GM12878 (cell line): ENCODE measurements around the gene ANAPC5. TPM values are rescaled to one million over a fixed set of nuclear protein-coding genes. Genes with fewer than 3 reads are reported as not detected.

Experiments
- ATAC-seq: fragments of 200-7000 bp; cut with Tn5 transposase; 3 replicates; pipeline ENCODE4 v1.9.1; 2020; ENCODE audit warnings: mild to moderate bottlenecking, moderate library complexity
- BruUV-seq: library from RNA; stranded (reverse); fragments of 400-500 nt; replicated peaks from 2 replicates; lab custom pipeline; 2021; lab: Mats Ljungman, UMichigan
- CTCF ChIA-PET: fragments of 300-600 bp; sonication (Branson Sonifier 250); formaldehyde crosslinking; extraction: SDS; loops from one replicate; lab custom pipeline; 2021; ENCODE audit warnings: inconsistent platforms; lab: Yijun Ruan, JAX
- POLR2A ChIA-PET: fragments of 350-600 bp; formaldehyde crosslinking; extraction: SDS; loops from one replicate; lab custom pipeline; 2021; ENCODE audit warnings: inconsistent platforms; lab: Charles Lee
- RAD21 ChIA-PET: fragments of 300-600 bp; sonication (Branson Sonifier 250); formaldehyde crosslinking; loops from one replicate; lab custom pipeline; 2023; ENCODE audit warnings: antibody characterized with exemption; ENCODE audit not compliant: unreplicated experiment; lab: Charles Lee
- SMC1A ChIA-PET: fragments of 300-600 bp; sonication (Branson Sonifier 250); formaldehyde crosslinking; loops from one replicate; lab custom pipeline; 2023; ENCODE audit not compliant: unreplicated experiment, uncharacterized antibody; lab: Charles Lee
- DNase-seq: peaks from one replicate; pipeline ENCODE4 v3.0.0-alpha.2; 2011; ENCODE audit warnings: low read depth, low spot score
- FAIRE-seq: peaks from 3 replicates; lab custom pipeline; 2011; peaks lifted over from hg19 to GRCh38; lab: Jason Lieb, UNC
- H2AFZ ChIP-seq: 2 replicates; pipeline ENCODE4 v1.6.0; 2011; ENCODE audit warnings: low read depth, low read length, control low read depth; ENCODE audit not compliant: control insufficient read depth
- H3K27ac ChIP-seq: 2 replicates; pipeline ENCODE4 v1.5.1; 2011; ENCODE audit warnings: control low read depth; ENCODE audit not compliant: control insufficient read depth, insufficient read depth
- H3K27me3 ChIP-seq, 2 experiments: replicated peaks in 1 of 2; 2 replicates each; pipeline versions ENCODE4 v1.6.0 to v1.6.1; 2011; ENCODE audit warnings: low read length in 1 of 2; ENCODE audit not compliant: control insufficient read depth in 2 of 2, insufficient read depth in 2 of 2
- H3K36me3 ChIP-seq, 2 experiments: 2 replicates each; pipeline ENCODE4 v1.5.1; 2011; ENCODE audit warnings: low read length in 1 of 2; ENCODE audit not compliant: control insufficient read depth in 2 of 2, insufficient read depth in 2 of 2
- H3K4me1 ChIP-seq: 2 replicates; pipeline ENCODE4 v1.6.1; 2011; ENCODE audit warnings: mild to moderate bottlenecking, low read length, moderate library complexity, mixed read lengths; ENCODE audit not compliant: control insufficient read depth, insufficient read depth
- H3K4me2 ChIP-seq: 2 replicates; pipeline ENCODE4 v1.6.0; 2011; ENCODE audit warnings: control low read depth; ENCODE audit not compliant: control insufficient read depth, insufficient read depth
- H3K4me3 ChIP-seq: fragments of 200-600 bp; sonication (generic); 2 replicates; pipeline ENCODE4 v1.5.1; 2016
- H3K79me2 ChIP-seq: 2 replicates; pipeline ENCODE4 v1.6.0; 2011; ENCODE audit warnings: low read length; ENCODE audit not compliant: control insufficient read depth, insufficient read depth
- H3K9ac ChIP-seq: 2 replicates; pipeline ENCODE4 v1.8.0; 2011; ENCODE audit warnings: low read length, control low read depth, mixed read lengths; ENCODE audit not compliant: control insufficient read depth, insufficient read depth
- H3K9me3 ChIP-seq: replicated peaks from 3 replicates; pipeline ENCODE4 v1.5.1; 2011; ENCODE audit warnings: mild to moderate bottlenecking, low read length; ENCODE audit not compliant: control insufficient read depth, insufficient read depth
- H4K20me1 ChIP-seq: 2 replicates; pipeline ENCODE4 v1.6.0; 2011; ENCODE audit not compliant: control insufficient read depth, insufficient read depth
- CBX3 ChIP-seq: fragments of 200-600 bp; sonication (generic); IDR thresholded peaks from 2 replicates; pipeline ENCODE4 v1.6.1; 2016; ENCODE audit warnings: low read depth, borderline replicate concordance
- CHD4 ChIP-seq: fragments of 200-600 bp; sonication (generic); IDR thresholded peaks from 2 replicates; pipeline ENCODE4 v1.6.1; 2016; ENCODE audit warnings: mild to moderate bottlenecking
- EED ChIP-seq: sonication (generic); IDR thresholded peaks from 2 replicates; pipeline ENCODE4 v1.6.1; 2016; ENCODE audit warnings: antibody characterized with exemption, low read depth
- EGR1 ChIP-seq, 2 experiments: IDR thresholded peaks; 1 replicate in 1 of 2; 2 replicates in 1 of 2; pipeline ENCODE4 v1.6.1; 2011 to 2012; ENCODE audit warnings: low read depth in 2 of 2, low read length in 2 of 2, borderline replicate concordance in 1 of 2, mild to moderate bottlenecking in 1 of 2, moderate library complexity in 1 of 2
- GATAD2B ChIP-seq: fragments of 450-650 bp; conservative IDR thresholded peaks from 2 replicates; pipeline ENCODE4 v1.6.1; 2017; ENCODE audit warnings: low read depth, mild to moderate bottlenecking, moderate library complexity
- HDAC2 ChIP-seq: fragments of 200-600 bp; sonication (generic); IDR thresholded peaks from 2 replicates; pipeline ENCODE4 v1.6.1; 2017
- POLR2A ChIP-seq: IDR thresholded peaks from 2 replicates; pipeline ENCODE4 v1.6.1; 2011; ENCODE audit warnings: low read depth, mild to moderate bottlenecking, low read length
- POLR2AphosphoS5 ChIP-seq: IDR thresholded peaks from 2 replicates; pipeline ENCODE4 v1.6.1; 2011; ENCODE audit warnings: mild to moderate bottlenecking, low read length, inconsistent platforms
- WGBS: methylation state at CpG from one replicate; pipeline ENCODE4 v1.1.6; 2016; ENCODE audit warnings: low lambda C conversion rate; ENCODE audit not compliant: insufficient replicate concordance, insufficient coverage; ENCODE audit errors: missing lambda C conversion rate; 5-methylcytosine and 5-hydroxymethylcytosine counted together
- in situ Hi-C: fragments of 300-500 bp; cut with MboI; formaldehyde crosslinking; loops from 9 replicates; pipeline ENCODE4 v1.14.3; 2018; ENCODE audit warnings: mixed read lengths
- intact Hi-C: fragments of 100-400 bp; cut with micrococcal nuclease; formaldehyde crosslinking; loops from one replicate; pipeline ENCODE4 v1.14.2; 2022; ENCODE audit not compliant: unreplicated experiment
- polyA plus RNA-seq, 11 experiments: library from polyadenylated mRNA; depleted of rRNA in 4 of 11; unstranded in 6 of 11; stranded (reverse) in 5 of 11; fragments of >200 nt; fragmentation: Nextera tagmentation in 4 of 11; fragmentation: Illumina TruSeq in 1 of 11; extraction: Ambion mirVana in 4 of 11; extraction: Trizol in 1 of 11; gene quantifications; 1 replicate in 1 of 11; 2 replicates in 10 of 11; pipeline versions ENCODE4 v1.2.1 to v1.2.3, GENCODE V29; 2011 to 2016; ENCODE audit warnings: inconsistent platforms in 2 of 11, missing spikeins in 2 of 11, low read depth in 1 of 11
- total RNA-seq, 4 experiments: library from RNA; depleted of rRNA in 3 of 4; stranded (reverse); fragments of >200 nt in 3 of 4; fragmentation: Illumina TruSeq in 1 of 4; extraction: Trizol in 1 of 4; gene quantifications; 2 replicates each; pipeline versions ENCODE4 v1.2.1 to v1.2.3, GENCODE V29; 2013 to 2021
- TF ChIP-seq, protein P1 (sequence below): fragments of 450-650 bp; IDR thresholded peaks from 2 replicates; pipeline ENCODE4 v1.6.1; 2017; ENCODE audit warnings: mild to moderate bottlenecking, low read depth, inconsistent platforms; ENCODE audit not compliant: poor library complexity, severe bottlenecking
- TF ChIP-seq, protein P2 (sequence below): IDR thresholded peaks from 2 replicates; pipeline ENCODE4 v1.6.1; 2011; ENCODE audit warnings: mild to moderate bottlenecking, low read depth, low read length, moderate library complexity; ENCODE audit not compliant: insufficient replicate concordance

The ANAPC5 gene
- total and polyA plus RNA-seq, 10 of the 15 experiments (the other 5 are each of a cell fraction or from before 2014, with no cell fraction given) = 102 to 227 (median 166) TPM

DNA sequence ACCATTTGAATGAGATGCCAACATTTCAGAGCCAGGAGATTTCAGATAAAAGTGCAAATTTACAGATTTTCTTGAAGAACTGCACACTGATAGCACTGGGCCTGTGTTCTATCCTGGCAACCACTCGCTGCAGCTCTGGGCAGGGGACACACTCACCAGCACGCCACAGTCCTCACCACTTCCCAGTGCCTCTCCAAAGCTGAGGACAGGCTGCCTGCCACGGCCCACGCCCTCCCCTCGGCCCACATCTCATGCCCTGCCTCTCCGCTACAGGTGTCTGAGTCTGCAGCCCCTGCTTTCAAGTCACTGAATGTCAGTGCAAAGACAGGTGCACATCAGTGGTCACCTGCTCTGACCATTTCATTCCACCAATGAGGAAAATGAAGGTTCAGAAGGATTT, 68.4 kb downstream of the ANAPC5 start:
- in situ Hi-C loops = no loop called here
- TF ChIP-seq GATAD2B (no peak), POLR2A (peak; percentile 40; the same call in 1 of the 2 replicates), EGR1 (IDR thresholded peaks at IDR 0.05; ENCODE audit: borderline replicate concordance in 1 of 2, low read depth in 2 of 2, low read length in 2 of 2) (no peak)
- Histone ChIP-seq H3K9me3 (no peaks in the 10 kb centered on the region), H3K4me1 (peaks cover 7% of the 10 kb centered on the region), H3K27ac (no peak overlapping the region), H3K36me3 (peaks cover 0 to 6% of the 10 kb centered on the region in 2 experiments), H3K4me2 (no peak overlapping the region), H2AFZ (no peak overlapping the region), H4K20me1 (no peaks in the 10 kb centered on the region), H3K9ac (no peak overlapping the region), H3K4me3 (no peak overlapping the region), H3K27me3 (no peaks in the 10 kb centered on the region), H3K79me2 (peaks cover 2% of the 10 kb centered on the region)
- POLR2A ChIA-PET = no interaction called here
- no TSS peak for BruUV-seq
- ATAC-seq (no peak), DNase-seq (no peak), FAIRE-seq (no peak)
- CTCF ChIA-PET = no interaction called here
- 98% methylated on average over 6 of the region's 6 CpGs for WGBS
- intact Hi-C loops = no loop called here
- SMC1A ChIA-PET = no interaction called here
- RAD21 ChIA-PET = no interaction called here

- ChIA-PET SMC1A (no interaction called here), POLR2A (no interaction called here), RAD21 (no interaction called here), CTCF (no interaction called here)
- H3K27me3 ChIP-seq = no peaks in the 10 kb centered on the region
- FAIRE-seq = no peak
- peaks cover 4% of the 10 kb centered on the region for H3K4me1 ChIP-seq
- no peak overlapping the region for H2AFZ ChIP-seq
- BruUV-seq = no TSS peak
- no peak overlapping the region for H3K9ac ChIP-seq
- DNase-seq = no peak
- H3K4me3 ChIP-seq = no peak overlapping the region
- in situ Hi-C loops = no loop called here
- intact Hi-C loops = no loop called here
- 76% methylated on average over 5 of the region's 5 CpGs for WGBS
- peaks cover 2% of the 10 kb centered on the region for H3K79me2 ChIP-seq
- H3K27ac ChIP-seq = no peak overlapping the region
- TF ChIP-seq POLR2AphosphoS5 (no peak), CHD4 (no peak), HDAC2 (no peak), EED (no peak), CBX3 (no peak)
- TF ChIP-seq, protein P1, sequence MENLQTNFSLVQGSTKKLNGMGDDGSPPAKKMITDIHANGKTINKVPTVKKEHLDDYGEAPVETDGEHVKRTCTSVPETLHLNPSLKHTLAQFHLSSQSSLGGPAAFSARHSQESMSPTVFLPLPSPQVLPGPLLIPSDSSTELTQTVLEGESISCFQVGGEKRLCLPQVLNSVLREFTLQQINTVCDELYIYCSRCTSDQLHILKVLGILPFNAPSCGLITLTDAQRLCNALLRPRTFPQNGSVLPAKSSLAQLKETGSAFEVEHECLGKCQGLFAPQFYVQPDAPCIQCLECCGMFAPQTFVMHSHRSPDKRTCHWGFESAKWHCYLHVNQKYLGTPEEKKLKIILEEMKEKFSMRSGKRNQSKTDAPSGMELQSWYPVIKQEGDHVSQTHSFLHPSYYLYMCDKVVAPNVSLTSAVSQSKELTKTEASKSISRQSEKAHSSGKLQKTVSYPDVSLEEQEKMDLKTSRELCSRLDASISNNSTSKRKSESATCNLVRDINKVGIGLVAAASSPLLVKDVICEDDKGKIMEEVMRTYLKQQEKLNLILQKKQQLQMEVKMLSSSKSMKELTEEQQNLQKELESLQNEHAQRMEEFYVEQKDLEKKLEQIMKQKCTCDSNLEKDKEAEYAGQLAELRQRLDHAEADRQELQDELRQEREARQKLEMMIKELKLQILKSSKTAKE = no peak
- TF ChIP-seq, protein P2, sequence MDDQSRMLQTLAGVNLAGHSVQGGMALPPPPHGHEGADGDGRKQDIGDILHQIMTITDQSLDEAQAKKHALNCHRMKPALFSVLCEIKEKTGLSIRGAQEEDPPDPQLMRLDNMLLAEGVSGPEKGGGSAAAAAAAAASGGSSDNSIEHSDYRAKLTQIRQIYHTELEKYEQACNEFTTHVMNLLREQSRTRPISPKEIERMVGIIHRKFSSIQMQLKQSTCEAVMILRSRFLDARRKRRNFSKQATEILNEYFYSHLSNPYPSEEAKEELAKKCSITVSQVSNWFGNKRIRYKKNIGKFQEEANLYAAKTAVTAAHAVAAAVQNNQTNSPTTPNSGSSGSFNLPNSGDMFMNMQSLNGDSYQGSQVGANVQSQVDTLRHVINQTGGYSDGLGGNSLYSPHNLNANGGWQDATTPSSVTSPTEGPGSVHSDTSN = no peak
- H3K9me3 ChIP-seq = no peaks in the 10 kb centered on the region
- ATAC-seq = no peak
- no peak overlapping the region for H3K4me2 ChIP-seq
- no peaks in the 10 kb centered on the region for H4K20me1 ChIP-seq
- H3K36me3 ChIP-seq = peaks cover 0 to 6% of the 10 kb centered on the region in 2 experiments
Measured at GRCh38 chr12:121283388-121283787, 68.8 kb downstream of the ANAPC5 start.
